Liver (tissue), 9 donors: Measurements from ENCODE around the gene LRMDA. TPM values are rescaled to one million over a fixed set of nuclear protein-coding genes. Genes with fewer than 3 reads are reported as not detected.

Experiments used
- DNase-seq: peaks from one replicate; pipeline ENCODE4 v3.0.0-alpha.2; 2017; ENCODE audit warnings: low spot score
- H3K27ac ChIP-seq, 2 donors: one replicate each; pipeline ENCODE4 v1.7.0; 2013; ENCODE audit warnings: inconsistent platforms in 2 of 2, low read length in 2 of 2, control low read depth in 1 of 2, low read depth in 1 of 2, mild to moderate bottlenecking in 1 of 2
- H3K27me3 ChIP-seq, 4 donors: one replicate each; pipeline versions ENCODE4 v1.6.1 to v1.7.0; 2013; ENCODE audit warnings: low read length in 3 of 4, inconsistent platforms in 1 of 4, mild to moderate bottlenecking in 1 of 4, moderate library complexity in 1 of 4; ENCODE audit not compliant: control insufficient read depth in 4 of 4, insufficient read depth in 4 of 4
- H3K36me3 ChIP-seq, 4 donors: one replicate each; pipeline versions ENCODE4 v1.6.1 to v1.7.0; 2013; ENCODE audit warnings: low read length in 3 of 4, mild to moderate bottlenecking in 3 of 4, low read depth in 1 of 4, moderate library complexity in 1 of 4; ENCODE audit not compliant: control insufficient read depth in 4 of 4, insufficient read depth in 3 of 4
- H3K4me1 ChIP-seq, 4 donors: one replicate each; pipeline versions ENCODE4 v1.6.1 to v1.7.0; 2013; ENCODE audit warnings: low read length in 3 of 4, mild to moderate bottlenecking in 3 of 4, moderate library complexity in 1 of 4; ENCODE audit not compliant: control insufficient read depth in 4 of 4, insufficient read depth in 4 of 4
- H3K4me3 ChIP-seq, 3 donors: one replicate each; pipeline versions ENCODE4 v1.6.1 to v1.7.0; 2013; ENCODE audit warnings: low read length in 3 of 3, control low read depth in 1 of 3, low read depth in 1 of 3, mild to moderate bottlenecking in 1 of 3
- H3K9ac ChIP-seq, 2 donors: one replicate each; pipeline ENCODE4 v1.7.0; 2013; ENCODE audit warnings: low read length in 2 of 2, mild to moderate bottlenecking in 2 of 2, moderate library complexity in 2 of 2, control low read depth in 1 of 2, low read depth in 1 of 2
- H3K9me3 ChIP-seq, 4 donors: one replicate each; pipeline versions ENCODE4 v1.6.1 to v1.7.0; 2013; ENCODE audit warnings: low read length in 3 of 4; ENCODE audit not compliant: control insufficient read depth in 4 of 4
- EGR1 ChIP-seq, 2 donors: IDR thresholded peaks; 2 replicates each; pipeline ENCODE4 v1.6.1; 2016 to 2018; ENCODE audit warnings: antibody characterized with exemption in 2 of 2, low read depth in 2 of 2
- FOXA1 ChIP-seq: IDR thresholded peaks from 2 replicates; pipeline ENCODE4 v1.6.1; 2016; ENCODE audit warnings: antibody characterized with exemption
- GABPA ChIP-seq, 2 donors: IDR thresholded peaks in 1 of 2; conservative IDR thresholded peaks in 1 of 2; 2 replicates each; pipeline ENCODE4 v1.6.1; 2016; ENCODE audit warnings: antibody characterized with exemption in 2 of 2, mild to moderate bottlenecking in 1 of 2, moderate library complexity in 1 of 2
- HNF4A ChIP-seq, 2 donors: conservative IDR thresholded peaks; 2 replicates each; pipeline ENCODE4 v1.6.1; 2016; ENCODE audit warnings: antibody characterized with exemption in 2 of 2, mild to moderate bottlenecking in 2 of 2
- HNF4G ChIP-seq: IDR thresholded peaks from 2 replicates; pipeline ENCODE4 v1.6.1; 2016; ENCODE audit warnings: antibody characterized with exemption
- JUND ChIP-seq, 2 donors: IDR thresholded peaks; 2 replicates each; pipeline ENCODE4 v1.6.1; 2016; ENCODE audit warnings: antibody characterized with exemption in 2 of 2
- MAX ChIP-seq: IDR thresholded peaks from 2 replicates; pipeline ENCODE4 v1.6.1; 2016; ENCODE audit warnings: antibody characterized with exemption
- NR2F2 ChIP-seq: IDR thresholded peaks from 2 replicates; pipeline ENCODE4 v1.6.1; 2016; ENCODE audit warnings: antibody characterized with exemption
- RAD21 ChIP-seq, 2 donors: IDR thresholded peaks; 2 replicates each; pipeline ENCODE4 v1.6.1; 2016; ENCODE audit warnings: antibody characterized with exemption in 2 of 2, mild to moderate bottlenecking in 2 of 2
- RXRA ChIP-seq, 2 donors: IDR thresholded peaks; 2 replicates each; pipeline ENCODE4 v1.6.1; 2017 to 2018; ENCODE audit warnings: antibody characterized with exemption in 2 of 2, mild to moderate bottlenecking in 1 of 2
- TAF1 ChIP-seq: conservative IDR thresholded peaks from 2 replicates; pipeline ENCODE4 v1.6.1; 2016; ENCODE audit warnings: antibody characterized with exemption, mild to moderate bottlenecking
- YY1 ChIP-seq: IDR thresholded peaks from 2 replicates; pipeline ENCODE4 v1.6.1; 2016; ENCODE audit warnings: antibody characterized with exemption, mild to moderate bottlenecking
- ZBTB33 ChIP-seq: IDR thresholded peaks from 2 replicates; pipeline ENCODE4 v1.6.1; 2016; ENCODE audit warnings: antibody characterized with exemption
- WGBS: extraction: QIAGEN DNeasy Blood & Tissue Kit; methylation state at CpG from one replicate; pipeline ENCODE4 v1.1.7; 2013; 5-methylcytosine and 5-hydroxymethylcytosine counted together
- polyA plus RNA-seq, 2 donors: library from polyadenylated mRNA; stranded (reverse) in 1 of 2; unstranded in 1 of 2; fragments of 200-250 nt in 1 of 2; fragments of >200 nt in 1 of 2; fragmentation: Nextera tagmentation in 1 of 2; extraction: Ambion mirVana in 1 of 2; gene quantifications; one replicate each; pipeline versions ENCODE4 v1.2.1 to v1.2.3, GENCODE V29; 2013 to 2015
- total RNA-seq, 2 donors: library from RNA; depleted of rRNA; stranded (reverse); fragments of >200 nt; gene quantifications; one replicate each; pipeline ENCODE4 v1.2.3, GENCODE V29; 2014
- TF ChIP-seq, protein P1 (sequence below): IDR thresholded peaks from 2 replicates; pipeline ENCODE4 v1.6.1; 2016; ENCODE audit warnings: antibody characterized with exemption, mild to moderate bottlenecking
- TF ChIP-seq, protein P2 (sequence below): fragments of 150-350 bp; IDR thresholded peaks from 2 replicates; pipeline ENCODE4 v1.5.1; 2017; ENCODE audit warnings: improper control_type of control experiment, low read depth, low read length; ENCODE audit not compliant: missing input control
- TF ChIP-seq, protein P3 (sequence below): IDR thresholded peaks from 2 replicates; pipeline ENCODE4 v1.6.1; 2016; ENCODE audit warnings: antibody characterized with exemption
- donor health status: healthy.
- donor health status: healthy.
- donor health status: healthy.
- donor health status: healthy.
- donor health status: healthy.

The LRMDA gene
- total and polyA plus RNA-seq, 4 donors: 7.9 to 15.8 (median 11.3) TPM

DNA sequence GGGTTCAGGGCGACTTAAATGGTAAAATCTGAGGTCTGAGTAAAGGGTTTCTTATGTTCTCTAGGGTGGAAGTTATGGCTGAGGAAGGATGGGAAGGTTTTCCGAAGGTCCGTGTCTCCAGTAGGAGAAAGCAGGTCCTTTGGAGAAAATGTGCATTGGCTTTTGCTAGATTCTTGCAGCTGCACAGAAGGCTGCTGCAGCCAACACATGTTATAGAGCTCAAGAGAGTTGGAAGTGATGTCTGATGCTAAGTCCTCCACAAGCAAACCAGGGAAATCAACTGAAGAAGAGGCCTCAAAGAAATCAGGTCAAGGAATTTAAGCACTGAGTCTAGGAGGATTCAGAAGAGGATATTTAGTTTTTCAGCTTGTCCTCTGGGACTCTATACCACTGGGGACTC, 404.6 kb downstream of the LRMDA start:
- DNase-seq: no peak
- Histone ChIP-seq H3K27me3 (no peaks in the 10 kb centered on the region), H3K36me3 (no peaks in the 10 kb centered on the region), H3K4me1 (no peaks in the 10 kb centered on the region), H3K4me3 (no peak overlapping the region), H3K9me3 (no peaks in the 10 kb centered on the region), H3K27ac (no peak overlapping the region), H3K9ac (no peak overlapping the region)
- TF ChIP-seq RAD21 (IDR thresholded peaks at IDR 0.05): no peak
- WGBS: 93% methylated on average over 3 of the region's 3 CpGs

GRCh38 chr10:75838486-75838885, 407.1 kb downstream of the LRMDA start:
- H3K36me3 ChIP-seq: no peaks in the 10 kb centered on the region

More at GRCh38 chr10:75838486-75838885, 407.1 kb downstream of the LRMDA start:
- Histone ChIP-seq H3K27ac (no peak overlapping the region), H3K4me1 (no peaks in the 10 kb centered on the region), H3K27me3 (no peaks in the 10 kb centered on the region), H3K9ac (no peak overlapping the region), H3K9me3 (no peaks in the 10 kb centered on the region), H3K4me3 (no peak overlapping the region)
- TF ChIP-seq NR2F2: no peak
- no peak for TF ChIP-seq YY1
- TF ChIP-seq TAF1: no peak
- no peak for TF ChIP-seq ZBTB33
- TF ChIP-seq HNF4G: no peak
- TF ChIP-seq GABPA (IDR thresholded peaks at IDR 0.05 in 1 of 2, conservative IDR thresholded peaks at IDR 0.05 in 1 of 2): no peak
- TF ChIP-seq FOXA1: no peak
- TF ChIP-seq, protein P1, sequence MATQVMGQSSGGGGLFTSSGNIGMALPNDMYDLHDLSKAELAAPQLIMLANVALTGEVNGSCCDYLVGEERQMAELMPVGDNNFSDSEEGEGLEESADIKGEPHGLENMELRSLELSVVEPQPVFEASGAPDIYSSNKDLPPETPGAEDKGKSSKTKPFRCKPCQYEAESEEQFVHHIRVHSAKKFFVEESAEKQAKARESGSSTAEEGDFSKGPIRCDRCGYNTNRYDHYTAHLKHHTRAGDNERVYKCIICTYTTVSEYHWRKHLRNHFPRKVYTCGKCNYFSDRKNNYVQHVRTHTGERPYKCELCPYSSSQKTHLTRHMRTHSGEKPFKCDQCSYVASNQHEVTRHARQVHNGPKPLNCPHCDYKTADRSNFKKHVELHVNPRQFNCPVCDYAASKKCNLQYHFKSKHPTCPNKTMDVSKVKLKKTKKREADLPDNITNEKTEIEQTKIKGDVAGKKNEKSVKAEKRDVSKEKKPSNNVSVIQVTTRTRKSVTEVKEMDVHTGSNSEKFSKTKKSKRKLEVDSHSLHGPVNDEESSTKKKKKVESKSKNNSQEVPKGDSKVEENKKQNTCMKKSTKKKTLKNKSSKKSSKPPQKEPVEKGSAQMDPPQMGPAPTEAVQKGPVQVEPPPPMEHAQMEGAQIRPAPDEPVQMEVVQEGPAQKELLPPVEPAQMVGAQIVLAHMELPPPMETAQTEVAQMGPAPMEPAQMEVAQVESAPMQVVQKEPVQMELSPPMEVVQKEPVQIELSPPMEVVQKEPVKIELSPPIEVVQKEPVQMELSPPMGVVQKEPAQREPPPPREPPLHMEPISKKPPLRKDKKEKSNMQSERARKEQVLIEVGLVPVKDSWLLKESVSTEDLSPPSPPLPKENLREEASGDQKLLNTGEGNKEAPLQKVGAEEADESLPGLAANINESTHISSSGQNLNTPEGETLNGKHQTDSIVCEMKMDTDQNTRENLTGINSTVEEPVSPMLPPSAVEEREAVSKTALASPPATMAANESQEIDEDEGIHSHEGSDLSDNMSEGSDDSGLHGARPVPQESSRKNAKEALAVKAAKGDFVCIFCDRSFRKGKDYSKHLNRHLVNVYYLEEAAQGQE: no peak
- TF ChIP-seq, protein P2, sequence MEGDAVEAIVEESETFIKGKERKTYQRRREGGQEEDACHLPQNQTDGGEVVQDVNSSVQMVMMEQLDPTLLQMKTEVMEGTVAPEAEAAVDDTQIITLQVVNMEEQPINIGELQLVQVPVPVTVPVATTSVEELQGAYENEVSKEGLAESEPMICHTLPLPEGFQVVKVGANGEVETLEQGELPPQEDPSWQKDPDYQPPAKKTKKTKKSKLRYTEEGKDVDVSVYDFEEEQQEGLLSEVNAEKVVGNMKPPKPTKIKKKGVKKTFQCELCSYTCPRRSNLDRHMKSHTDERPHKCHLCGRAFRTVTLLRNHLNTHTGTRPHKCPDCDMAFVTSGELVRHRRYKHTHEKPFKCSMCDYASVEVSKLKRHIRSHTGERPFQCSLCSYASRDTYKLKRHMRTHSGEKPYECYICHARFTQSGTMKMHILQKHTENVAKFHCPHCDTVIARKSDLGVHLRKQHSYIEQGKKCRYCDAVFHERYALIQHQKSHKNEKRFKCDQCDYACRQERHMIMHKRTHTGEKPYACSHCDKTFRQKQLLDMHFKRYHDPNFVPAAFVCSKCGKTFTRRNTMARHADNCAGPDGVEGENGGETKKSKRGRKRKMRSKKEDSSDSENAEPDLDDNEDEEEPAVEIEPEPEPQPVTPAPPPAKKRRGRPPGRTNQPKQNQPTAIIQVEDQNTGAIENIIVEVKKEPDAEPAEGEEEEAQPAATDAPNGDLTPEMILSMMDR: no peak
- TF ChIP-seq HNF4A (conservative IDR thresholded peaks at IDR 0.05): no peak
- no peak for TF ChIP-seq MAX
- TF ChIP-seq, protein P3, sequence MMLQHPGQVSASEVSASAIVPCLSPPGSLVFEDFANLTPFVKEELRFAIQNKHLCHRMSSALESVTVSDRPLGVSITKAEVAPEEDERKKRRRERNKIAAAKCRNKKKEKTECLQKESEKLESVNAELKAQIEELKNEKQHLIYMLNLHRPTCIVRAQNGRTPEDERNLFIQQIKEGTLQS: no peak
- no peak for TF ChIP-seq RXRA (IDR thresholded peaks at IDR 0.05)
- no peak for TF ChIP-seq JUND (IDR thresholded peaks at IDR 0.05)
- TF ChIP-seq RAD21 (IDR thresholded peaks at IDR 0.05): no peak
- no peak for TF ChIP-seq EGR1 (IDR thresholded peaks at IDR 0.05; ENCODE audit: low read depth in 2 of 2)
- no peak for DNase-seq
- 88% methylated on average over 1 of the region's 1 CpG for WGBS
